GM18526 (cell line): ENCODE results near the gene TK2.

ENCODE experiments used
- POLR2A ChIP-seq: IDR thresholded peaks from 3 replicates; pipeline ENCODE4 v1.6.1; 2011; ENCODE audit not compliant: insufficient read length; ENCODE audit errors: extremely low read depth

TK2 gene

GRCh38 chr16:66549284-66550131, at the start of gene TK2:
Gene TK2, minus strand, starts transcription at chr16:66550122. Its CDS starts 61 bp downstream, at chr16:66550061.
- no peak for TF ChIP-seq POLR2A

- TF ChIP-seq POLR2A, result no peak
Measured at GRCh38 chr16:66598111-66598510, 48.2 kb upstream of the TK2 start.

GRCh38 chr16:66596986-66597848, 47.3 kb upstream of the TK2 start:
- TF ChIP-seq POLR2A, result no peak

GRCh38 chr16:66594739-66595138, 44.8 kb upstream of the TK2 start:
- no peak for TF ChIP-seq POLR2A

- TF ChIP-seq POLR2A, result no peak
Measured at GRCh38 chr16:66592814-66593213, 42.9 kb upstream of the TK2 start.

- no peak for TF ChIP-seq POLR2A
Measured at GRCh38 chr16:66592241-66592640, 42.3 kb upstream of the TK2 start.

- TF ChIP-seq POLR2A, result no peak
Measured at GRCh38 chr16:66591018-66591417, 41.1 kb upstream of the TK2 start.

GRCh38 chr16:66590322-66590721, 40.4 kb upstream of the TK2 start:
- TF ChIP-seq POLR2A, result no peak

GRCh38 chr16:66588981-66589713, 39.2 kb upstream of the TK2 start:
- no peak for TF ChIP-seq POLR2A

- TF ChIP-seq POLR2A, result no peak
Measured at GRCh38 chr16:66587881-66588600, 38.1 kb upstream of the TK2 start.

- no peak for TF ChIP-seq POLR2A
Measured at GRCh38 chr16:66585481-66586239, 35.7 kb upstream of the TK2 start.

GRCh38 chr16:66581246-66581952, 31.5 kb upstream of the TK2 start:
- no peak for TF ChIP-seq POLR2A

- no peak for TF ChIP-seq POLR2A
Measured at GRCh38 chr16:66580605-66581209, 30.8 kb upstream of the TK2 start.
